HUES64 (cell line): ENCODE measurements around the gene PLCL1.

Experiments used
- H3K27ac ChIP-seq: 2 replicates; pipeline ENCODE4 v1.7.0; 2013; ENCODE audit warnings: low read depth, low read length, inconsistent platforms
- H3K27me3 ChIP-seq: 2 replicates; pipeline ENCODE4 v1.6.1; 2013; ENCODE audit warnings: mild to moderate bottlenecking, low read length; ENCODE audit not compliant: insufficient read depth
- H3K36me3 ChIP-seq: 2 replicates; pipeline ENCODE4 v1.6.1; 2013; ENCODE audit warnings: mild to moderate bottlenecking, low read length; ENCODE audit not compliant: insufficient read depth
- H3K4me1 ChIP-seq: 2 replicates; pipeline ENCODE4 v1.6.1; 2013; ENCODE audit warnings: mild to moderate bottlenecking, low read length, moderate library complexity; ENCODE audit not compliant: insufficient read depth
- H3K4me3 ChIP-seq: 2 replicates; pipeline ENCODE4 v1.5.1; 2013; ENCODE audit warnings: mild to moderate bottlenecking, low read length, moderate library complexity
- H3K9ac ChIP-seq: 2 replicates; pipeline ENCODE4 v1.6.1; 2013; ENCODE audit warnings: mild to moderate bottlenecking, low read depth, low read length
- H3K9me3 ChIP-seq: 2 replicates; pipeline ENCODE4 v1.6.1; 2013; ENCODE audit warnings: low read depth, low read length; ENCODE audit not compliant: insufficient read depth
- WGBS: fragments of 150-250, 120-280 bp; methylation state at CpG from one replicate; pipeline ENCODE4 v1.1.7; 2013; ENCODE audit warnings: missing lambda C conversion rate; 5-methylcytosine and 5-hydroxymethylcytosine counted together

Gene PLCL1

GRCh38 chr2:198101688-198102087 lies 297.3 kb downstream of the PLCL1 start:
- Histone ChIP-seq H3K9me3 (no peaks in the 10 kb centered on the region), H3K4me1 (peaks cover 5% of the 10 kb centered on the region; the same call in 1 of the 2 replicates), H3K36me3 (no peaks in the 10 kb centered on the region), H3K27me3 (no peaks in the 10 kb centered on the region), H3K9ac (no peak overlapping the region), H3K4me3 (no peak overlapping the region), H3K27ac (no peak overlapping the region)
- 99% methylated on average over 3 of the region's 3 CpGs for WGBS

GRCh38 chr2:198102120-198102519 lies 297.7 kb downstream of the PLCL1 start:
- H3K36me3 ChIP-seq = no peaks in the 10 kb centered on the region
- no peak overlapping the region for H3K9ac ChIP-seq
- WGBS = 92% methylated on average over 3 of the region's 3 CpGs
- H3K4me3 ChIP-seq = no peak overlapping the region
- no peaks in the 10 kb centered on the region for H3K9me3 ChIP-seq
- H3K27ac ChIP-seq = no peak overlapping the region
- no peaks in the 10 kb centered on the region for H3K27me3 ChIP-seq
- peaks cover 5% of the 10 kb centered on the region; the same call in 1 of the 2 replicates for H3K4me1 ChIP-seq

- Histone ChIP-seq H3K9ac (no peak overlapping the region), H3K27me3 (no peaks in the 10 kb centered on the region), H3K4me3 (no peak overlapping the region), H3K27ac (no peak overlapping the region), H3K9me3 (no peaks in the 10 kb centered on the region), H3K36me3 (no peaks in the 10 kb centered on the region), H3K4me1 (peaks cover 5% of the 10 kb centered on the region; the same call in 1 of the 2 replicates)
- 97% methylated on average over 2 of the region's 2 CpGs for WGBS
Observed at GRCh38 chr2:198102856-198103255, 298.5 kb downstream of the PLCL1 start.

GRCh38 chr2:198106621-198107385 lies 302.4 kb downstream of the PLCL1 start:
- H3K9ac ChIP-seq = no peak overlapping the region
- no peaks in the 10 kb centered on the region for H3K9me3 ChIP-seq
- no peak overlapping the region for H3K27ac ChIP-seq
- H3K4me1 ChIP-seq = no peaks in the 10 kb centered on the region
- H3K4me3 ChIP-seq = no peak overlapping the region
- H3K27me3 ChIP-seq = no peaks in the 10 kb centered on the region
- 94% methylated on average over 5 of the region's 5 CpGs for WGBS
- no peaks in the 10 kb centered on the region for H3K36me3 ChIP-seq

GRCh38 chr2:198113316-198113715 lies 308.9 kb downstream of the PLCL1 start:
- 93% methylated on average over 2 of the region's 2 CpGs for WGBS
- no peaks in the 10 kb centered on the region for H3K4me1 ChIP-seq
- H3K27ac ChIP-seq = no peak overlapping the region
- H3K9me3 ChIP-seq = no peaks in the 10 kb centered on the region
- H3K36me3 ChIP-seq = no peaks in the 10 kb centered on the region
- H3K4me3 ChIP-seq = no peak overlapping the region
- H3K27me3 ChIP-seq = no peaks in the 10 kb centered on the region
- no peak overlapping the region for H3K9ac ChIP-seq

- Histone ChIP-seq H3K4me3 (no peak overlapping the region), H3K9ac (no peak overlapping the region), H3K36me3 (no peaks in the 10 kb centered on the region), H3K9me3 (no peaks in the 10 kb centered on the region), H3K4me1 (no peaks in the 10 kb centered on the region), H3K27ac (no peak overlapping the region), H3K27me3 (no peaks in the 10 kb centered on the region)
- 100% methylated on average over 1 of the region's 1 CpG for WGBS
Observed at GRCh38 chr2:198114064-198114463, 309.7 kb downstream of the PLCL1 start.

- Histone ChIP-seq H3K27me3 (no peaks in the 10 kb centered on the region), H3K4me1 (no peaks in the 10 kb centered on the region), H3K9me3 (no peaks in the 10 kb centered on the region), H3K9ac (no peak overlapping the region), H3K36me3 (no peaks in the 10 kb centered on the region), H3K4me3 (no peak overlapping the region), H3K27ac (no peak overlapping the region)
Observed at GRCh38 chr2:198115201-198115600, 310.8 kb downstream of the PLCL1 start.

GRCh38 chr2:198116756-198117155 lies 312.4 kb downstream of the PLCL1 start:
- no peaks in the 10 kb centered on the region for H3K36me3 ChIP-seq
- no CpG with 5 or more reads among the region's 1 CpG for WGBS
- H3K27me3 ChIP-seq = no peaks in the 10 kb centered on the region
- no peak overlapping the region for H3K9ac ChIP-seq
- no peak overlapping the region for H3K27ac ChIP-seq
- H3K4me1 ChIP-seq = no peaks in the 10 kb centered on the region
- no peaks in the 10 kb centered on the region for H3K9me3 ChIP-seq
- H3K4me3 ChIP-seq = no peak overlapping the region

- Histone ChIP-seq H3K4me3 (no peak overlapping the region), H3K9ac (no peak overlapping the region), H3K36me3 (no peaks in the 10 kb centered on the region), H3K9me3 (no peaks in the 10 kb centered on the region), H3K27me3 (no peaks in the 10 kb centered on the region), H3K4me1 (no peaks in the 10 kb centered on the region), H3K27ac (no peak overlapping the region)
- WGBS = 90% methylated on average over 3 of the region's 4 CpGs
Observed at GRCh38 chr2:198117406-198118041, 313.1 kb downstream of the PLCL1 start.

GRCh38 chr2:198127627-198128026 lies 323.2 kb downstream of the PLCL1 start:
- Histone ChIP-seq H3K4me3 (no peak overlapping the region), H3K9ac (no peak overlapping the region), H3K36me3 (no peaks in the 10 kb centered on the region), H3K27me3 (no peaks in the 10 kb centered on the region), H3K9me3 (no peaks in the 10 kb centered on the region), H3K4me1 (no peaks in the 10 kb centered on the region), H3K27ac (no peak overlapping the region)
- no CpG with 5 or more reads among the region's 1 CpG for WGBS

- H3K9ac ChIP-seq = no peak overlapping the region
- no peaks in the 10 kb centered on the region for H3K27me3 ChIP-seq
- H3K9me3 ChIP-seq = no peaks in the 10 kb centered on the region
- H3K27ac ChIP-seq = no peak overlapping the region
- 92% methylated on average over 5 of the region's 5 CpGs for WGBS
- H3K4me1 ChIP-seq = no peaks in the 10 kb centered on the region
- no peak overlapping the region for H3K4me3 ChIP-seq
- H3K36me3 ChIP-seq = no peaks in the 10 kb centered on the region
Observed at GRCh38 chr2:198129609-198130008, 325.2 kb downstream of the PLCL1 start.
